Stimulated activated CD4-positive, alpha-beta T cell treated with anti-CD3 and anti-CD28 coated beads, Interleukin-4, amount 100 ng/mL, for 4 hours (primary cell): ENCODE measurements around the gene PHETA1.
"Not testable (repeated sequence)": the region's sequence is repeated elsewhere in the genome, so short reads cannot be mapped to it uniquely, and the experiment has no call there.

Source experiments
- DNase-seq, 2 experiments: peaks; one replicate each; pipeline ENCODE4 v3.0.0-alpha.2; 2020

The PHETA1 gene

DNA sequence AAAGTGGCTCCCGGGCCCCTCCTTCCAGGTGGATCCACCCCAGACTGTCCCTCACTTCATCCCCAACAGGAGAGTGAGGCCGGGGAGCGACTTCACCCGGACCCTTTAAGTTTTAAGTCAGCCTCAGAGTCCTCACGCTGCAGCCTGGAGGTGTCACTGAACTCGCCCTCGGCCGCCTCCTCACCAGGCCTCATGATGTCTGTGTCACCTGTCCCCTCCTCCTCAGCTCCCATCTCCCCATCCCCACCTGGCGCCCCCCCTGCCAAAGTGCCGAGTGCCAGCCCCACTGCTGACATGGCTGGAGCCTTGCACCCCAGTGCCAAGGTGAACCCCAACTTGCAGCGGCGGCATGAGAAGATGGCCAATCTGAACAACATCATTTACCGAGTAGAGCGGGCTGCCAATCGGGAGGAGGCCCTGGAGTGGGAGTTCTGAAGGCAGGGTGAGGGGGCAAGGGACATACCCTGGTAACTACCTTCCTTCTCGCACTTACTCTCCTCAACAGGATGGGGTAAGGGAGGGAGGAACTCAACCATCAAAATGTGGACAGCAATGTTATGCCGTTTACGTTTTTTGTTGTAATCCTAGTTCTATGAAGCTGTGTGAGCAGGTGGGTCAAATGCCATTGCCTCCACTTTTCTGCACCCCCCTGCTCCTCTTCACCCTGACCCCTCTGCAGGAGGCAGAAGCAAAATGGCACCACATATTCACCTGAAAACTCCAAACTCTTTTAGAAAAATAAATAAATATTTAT lies 20.8 kb downstream of the PHETA1 start:
- no peak for DNase-seq

DNA sequence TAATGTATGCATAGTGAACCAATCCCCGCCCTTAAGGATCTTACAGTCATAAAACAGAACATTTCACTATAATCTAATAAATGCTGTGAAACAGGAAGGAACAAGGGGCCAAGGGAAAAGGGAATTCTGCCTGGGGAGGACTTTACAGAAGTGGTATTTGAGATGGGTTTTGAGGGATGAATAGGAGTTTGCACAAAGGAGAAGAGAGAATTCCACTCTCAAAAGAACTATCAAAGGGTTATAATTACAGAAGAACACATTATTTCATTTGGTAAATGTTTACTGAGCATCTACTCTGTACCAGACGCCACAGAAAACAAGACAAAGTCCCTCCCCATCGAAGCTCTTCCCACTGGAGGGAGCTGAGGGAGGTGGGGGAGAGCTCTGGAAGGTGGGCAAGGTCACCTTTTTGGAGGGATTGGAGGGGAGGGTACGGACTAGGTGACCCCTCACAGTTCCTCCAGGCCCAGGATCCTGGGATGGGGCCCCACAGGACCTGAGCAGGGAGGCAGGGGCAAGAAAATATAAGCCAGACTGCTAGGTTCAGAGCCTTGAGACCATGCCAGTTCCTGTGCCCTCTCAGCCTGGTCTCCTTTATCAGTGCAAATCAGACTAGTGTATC lies 24.5 kb downstream of the PHETA1 start:
- DNase-seq, result no peak

DNA sequence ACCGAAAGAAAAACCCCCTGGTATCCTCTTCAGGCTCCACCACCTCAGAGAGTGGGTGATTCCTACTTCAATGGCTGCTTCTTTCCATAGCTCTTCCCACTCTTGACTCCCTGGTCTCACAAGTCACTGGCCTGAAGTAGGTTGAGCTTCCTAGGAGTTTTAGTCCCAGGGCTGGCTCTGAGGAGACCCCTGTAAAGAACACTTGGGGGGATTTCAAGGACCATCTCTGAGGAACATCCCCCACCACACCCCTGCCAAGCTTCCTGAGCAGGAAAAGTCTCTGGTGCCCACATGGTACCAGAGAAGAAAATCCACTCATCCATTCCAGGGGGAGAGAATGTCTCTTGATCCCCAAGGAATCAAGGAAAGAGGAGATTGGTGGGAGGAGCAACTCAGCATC lies 25.7 kb downstream of the PHETA1 start:
- DNase-seq, result no peak

- no peak for DNase-seq
These were observed 26.5 kb downstream of the PHETA1 start for GRCh38 chr12:111342376-111342775.

DNA sequence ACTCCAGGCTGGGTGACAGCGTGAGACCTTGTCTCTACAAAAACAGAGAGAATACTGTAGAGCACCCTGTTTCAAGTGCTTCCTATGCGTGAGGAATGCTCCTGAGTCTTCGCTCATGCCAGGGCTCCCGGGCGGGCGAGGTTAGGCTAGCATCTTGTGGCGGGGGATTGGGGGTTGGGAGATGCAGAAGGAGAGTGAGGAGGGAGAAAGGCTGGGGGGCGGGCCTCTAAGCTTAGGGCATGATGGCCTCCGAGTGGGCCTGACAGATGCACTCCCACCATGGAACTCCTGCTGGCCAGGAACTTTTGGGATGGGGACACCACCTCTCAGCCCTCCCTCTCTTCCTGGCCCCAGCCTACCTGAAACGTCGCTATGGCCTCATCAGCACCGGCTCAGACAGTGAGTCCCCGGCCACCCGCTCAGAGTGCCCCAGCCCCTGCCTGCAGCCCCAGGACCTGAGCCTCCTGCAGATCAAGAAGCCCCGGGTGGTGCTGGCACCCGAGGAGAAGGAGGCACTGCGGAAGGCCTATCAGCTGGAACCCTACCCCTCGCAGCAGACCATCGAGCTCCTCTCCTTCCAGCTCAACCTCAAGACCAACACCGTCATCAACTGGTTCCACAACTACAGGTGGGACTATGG lies 27.3 kb downstream of the PHETA1 start:
- DNase-seq, result no peak

- not testable (repeated sequence) for DNase-seq
These were observed 28.2 kb downstream of the PHETA1 start for GRCh38 chr12:111340680-111341079.

GRCh38 chr12:111340231-111340630 lies 28.7 kb downstream of the PHETA1 start:
- no peak for DNase-seq

GRCh38 chr12:111339321-111339938 lies 29.5 kb downstream of the PHETA1 start:
- no peak for DNase-seq

DNA sequence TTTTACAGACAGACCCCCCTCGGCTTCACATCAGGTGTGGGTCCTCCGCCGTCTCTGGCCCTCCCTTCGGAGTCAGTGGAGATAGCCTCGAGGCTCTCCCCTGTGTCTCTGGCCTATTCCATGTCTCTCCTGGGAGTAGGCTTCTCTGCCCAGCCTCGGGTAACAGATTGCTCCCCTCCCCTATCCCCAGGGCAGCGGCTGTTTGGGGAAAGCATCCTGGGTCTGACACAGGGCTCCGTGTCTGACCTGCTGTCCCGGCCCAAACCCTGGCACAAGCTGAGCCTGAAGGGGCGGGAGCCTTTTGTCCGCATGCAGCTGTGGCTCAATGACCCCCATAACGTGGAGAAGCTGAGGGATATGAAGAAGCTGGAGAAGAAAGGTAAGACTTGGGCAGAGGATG lies 30.8 kb downstream of the PHETA1 start:
- no peak for DNase-seq

- DNase-seq, result no peak
These were observed 31.5 kb downstream of the PHETA1 start for GRCh38 chr12:111337371-111337770.

GRCh38 chr12:111336411-111336810 lies 32.5 kb downstream of the PHETA1 start:
- not testable (repeated sequence) for DNase-seq

GRCh38 chr12:111335811-111336210 lies 33.1 kb downstream of the PHETA1 start:
- no peak for DNase-seq

DNA sequence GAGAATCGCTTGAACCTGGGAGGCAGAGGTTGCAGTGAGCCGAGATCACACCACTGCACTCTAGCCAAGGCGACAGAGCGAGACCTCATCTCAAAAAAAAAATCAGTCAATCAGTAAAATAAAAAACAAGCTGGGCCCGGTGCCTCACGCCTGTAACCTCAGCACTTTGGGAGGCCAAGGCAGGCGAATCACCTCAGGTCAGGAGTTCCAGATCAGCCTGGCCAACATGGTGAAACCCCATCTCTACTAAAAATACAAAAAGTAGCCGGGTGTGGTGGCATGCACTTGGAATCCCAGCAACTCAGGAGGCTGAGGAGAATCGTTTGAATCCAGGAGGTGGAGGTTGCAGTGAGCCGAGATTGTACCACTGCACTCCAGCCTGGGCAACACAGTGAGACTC lies 33.6 kb downstream of the PHETA1 start:
- DNase-seq, result not testable (repeated sequence)

DNA sequence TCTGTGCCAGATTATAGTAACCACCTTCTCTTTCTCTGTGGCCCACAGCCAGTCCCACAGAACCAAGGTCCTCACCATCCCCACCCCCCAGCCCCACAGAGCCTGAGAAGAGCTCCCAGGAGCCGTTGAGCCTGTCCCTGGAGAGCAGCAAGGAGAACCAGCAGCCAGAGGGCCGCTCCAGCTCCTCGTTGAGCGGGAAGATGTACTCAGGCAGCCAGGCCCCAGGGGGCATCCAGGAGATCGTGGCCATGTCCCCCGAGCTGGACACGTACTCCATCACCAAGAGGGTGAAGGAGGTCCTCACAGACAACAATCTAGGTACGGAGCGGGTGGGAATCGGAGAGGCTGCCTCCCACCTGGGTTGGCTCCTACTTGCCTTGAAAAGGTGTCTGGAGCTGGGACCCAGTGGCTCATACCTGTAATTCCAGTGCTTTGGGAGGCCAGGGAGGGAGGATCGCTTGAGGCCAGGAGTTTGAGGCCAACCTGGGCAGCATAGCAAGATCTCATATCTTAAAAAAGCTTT lies 34.4 kb downstream of the PHETA1 start:
- DNase-seq, result no peak

DNA sequence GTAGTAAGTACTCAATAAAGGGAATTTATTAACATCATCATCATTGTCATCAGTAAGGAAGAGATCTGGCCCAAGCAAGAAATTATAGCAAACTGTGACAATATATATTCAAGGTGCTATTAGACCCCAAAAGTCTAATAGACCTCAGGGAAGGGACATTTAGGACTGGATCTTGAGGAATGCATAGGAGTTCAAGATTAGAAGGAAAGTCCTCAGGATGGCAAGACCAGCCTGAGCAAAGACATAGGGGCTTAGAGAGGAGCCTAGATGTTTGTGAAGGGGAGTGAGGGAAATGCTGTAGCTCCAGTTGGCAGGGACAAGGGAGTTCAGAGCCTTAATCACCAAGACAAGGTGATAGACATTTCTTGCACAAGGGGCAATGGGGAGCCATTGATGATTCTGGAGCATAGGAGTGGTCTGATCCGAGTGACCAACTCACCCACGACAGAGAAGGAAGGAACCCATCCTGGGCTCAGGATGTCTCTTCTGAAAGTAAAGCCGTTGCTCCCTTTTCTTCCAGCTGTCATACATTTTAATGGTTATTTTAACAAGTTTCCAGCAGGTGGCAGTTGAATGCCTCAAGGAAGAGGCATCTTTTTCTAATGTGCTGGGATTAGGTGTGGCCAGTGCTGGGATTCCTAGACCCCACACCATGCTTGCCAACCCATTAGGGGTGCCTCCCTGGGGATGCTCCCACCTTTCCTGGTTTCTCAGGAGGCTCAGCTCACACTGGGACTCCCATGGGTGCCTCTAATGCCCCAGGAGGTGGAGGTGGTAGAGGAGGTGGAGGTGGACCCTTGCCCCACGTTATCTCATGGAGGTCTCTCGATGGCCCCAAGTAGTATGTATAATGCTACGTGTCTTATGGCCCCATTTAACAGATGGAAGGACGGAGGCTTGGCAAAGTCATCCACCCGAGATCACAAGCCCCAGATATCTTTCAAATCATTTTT lies 37.8 kb downstream of the PHETA1 start:
- no peak for DNase-seq

DNA sequence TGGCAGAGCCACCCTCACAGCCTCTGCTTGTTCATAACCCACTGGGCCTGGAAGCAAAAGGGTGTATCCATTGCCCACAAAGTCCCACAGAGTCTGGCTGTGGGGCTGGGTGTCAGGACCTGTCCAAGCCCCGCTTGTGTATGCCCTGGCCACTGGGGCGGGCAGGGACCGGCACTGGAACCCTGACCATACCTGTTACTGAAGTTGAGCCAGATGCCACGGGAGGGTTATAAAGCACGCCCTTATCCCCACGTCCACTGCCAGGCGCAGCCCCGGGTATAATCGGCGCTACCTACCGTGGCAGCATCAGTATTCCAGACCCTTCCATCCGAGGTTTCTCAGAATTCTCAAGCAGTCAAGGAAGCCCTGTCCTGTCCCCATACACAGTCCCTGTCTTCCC lies 40.8 kb downstream of the PHETA1 start:
- no peak for DNase-seq

DNA sequence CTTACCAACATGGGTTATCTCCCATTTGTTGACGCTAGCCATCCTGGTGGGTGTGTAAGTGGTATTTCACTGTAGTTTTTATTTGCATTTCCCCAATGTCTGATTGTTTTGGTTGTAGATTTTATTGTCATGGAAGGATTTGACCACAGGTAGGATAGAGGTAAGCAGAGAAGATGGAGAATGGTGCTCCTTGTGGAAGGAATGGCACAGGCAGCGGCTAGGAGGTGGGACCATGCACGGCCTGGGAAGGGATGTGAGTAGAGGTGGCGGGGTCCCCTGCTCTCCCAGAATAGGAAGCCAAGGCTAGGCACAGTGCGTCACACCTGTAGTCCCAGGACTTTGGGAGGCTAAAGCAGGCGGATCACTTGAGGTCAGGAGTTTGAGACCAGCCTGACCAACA lies 41.4 kb downstream of the PHETA1 start:
- DNase-seq, result no peak

DNA sequence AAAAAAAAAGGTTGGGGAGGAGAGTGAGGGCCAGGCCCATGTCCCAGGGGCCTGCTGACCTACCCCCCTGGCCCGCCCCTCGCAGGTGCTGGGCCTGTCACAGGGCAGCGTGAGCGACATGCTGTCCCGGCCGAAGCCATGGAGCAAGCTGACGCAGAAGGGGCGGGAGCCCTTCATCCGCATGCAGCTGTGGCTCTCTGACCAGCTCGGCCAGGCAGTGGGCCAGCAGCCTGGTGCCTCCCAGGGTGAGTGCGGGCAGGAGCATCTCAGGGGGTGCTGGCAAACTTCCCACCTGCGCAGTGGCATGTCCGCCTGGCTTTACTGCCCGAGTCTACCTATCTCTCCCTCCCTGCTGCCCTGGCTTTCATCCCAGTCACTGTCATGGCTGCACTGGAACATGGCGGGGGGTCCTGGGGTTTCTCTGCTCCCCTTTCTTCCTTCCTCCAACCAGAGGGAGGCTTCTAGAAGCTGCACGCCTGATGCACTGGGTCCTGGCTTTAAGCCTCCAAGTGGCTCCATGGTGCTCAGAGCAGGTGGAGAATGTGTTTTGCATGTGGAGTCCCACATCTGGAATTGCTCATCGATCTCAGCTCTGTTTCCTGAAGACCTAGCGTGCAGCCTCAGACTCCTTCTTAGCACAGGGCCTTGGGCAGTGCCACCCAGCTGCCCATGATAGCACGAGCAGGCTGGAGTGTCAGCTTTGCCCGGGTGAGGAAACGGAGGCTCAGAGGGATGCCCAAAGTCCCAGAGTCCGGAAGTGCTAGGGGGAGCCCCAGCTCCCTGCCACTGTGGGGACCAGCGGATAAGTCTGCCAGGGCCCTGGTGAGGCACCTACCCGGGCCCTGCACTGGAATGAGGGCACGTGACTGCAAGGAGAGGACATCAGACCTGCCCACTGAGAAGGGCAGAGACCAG lies 46.3 kb downstream of the PHETA1 start:
- DNase-seq, result no peak

GRCh38 chr12:111321317-111321716 lies 47.6 kb downstream of the PHETA1 start:
- no peak for DNase-seq

DNA sequence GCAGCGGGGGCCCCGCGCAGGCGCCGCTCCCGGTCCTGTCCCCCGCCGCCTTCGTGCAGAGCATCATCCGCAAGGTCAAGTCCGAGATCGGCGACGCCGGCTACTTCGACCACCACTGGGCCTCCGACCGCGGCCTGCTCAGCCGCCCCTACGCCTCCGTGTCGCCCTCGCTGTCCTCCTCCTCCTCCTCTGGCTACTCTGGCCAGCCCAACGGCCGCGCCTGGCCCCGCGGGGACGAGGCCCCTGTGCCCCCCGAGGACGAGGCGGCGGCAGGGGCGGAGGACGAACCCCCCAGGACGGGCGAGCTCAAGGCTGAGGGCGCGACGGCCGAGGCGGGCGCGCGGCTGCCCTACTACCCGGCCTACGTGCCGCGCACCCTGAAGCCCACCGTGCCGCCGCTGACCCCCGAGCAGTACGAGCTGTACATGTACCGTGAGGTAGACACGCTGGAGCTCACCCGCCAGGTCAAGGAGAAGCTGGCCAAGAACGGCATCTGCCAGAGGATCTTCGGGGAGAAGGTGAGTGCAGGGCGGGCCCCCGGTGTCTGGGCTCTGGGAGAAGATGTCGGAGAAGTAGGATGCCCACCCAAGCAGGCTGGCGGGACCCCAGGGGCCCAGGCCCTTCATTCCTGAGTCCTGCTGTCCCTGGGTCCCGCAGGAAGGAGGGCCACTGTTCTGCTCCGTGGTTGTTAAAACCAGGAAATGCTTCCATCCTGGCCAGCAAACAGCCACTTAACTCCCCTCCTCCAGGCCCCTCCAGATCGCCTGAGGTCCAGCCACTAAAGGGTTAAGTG lies 48.4 kb downstream of the PHETA1 start:
- DNase-seq, result no peak
